ENCODE data around the gene GLIS1.

- TF ChIP-seq EZH2phosphoT487 (IDR thresholded peaks at IDR 0.05; ENCODE audit: borderline replicate concordance), result no peak
- TF ChIP-seq, protein P1, sequence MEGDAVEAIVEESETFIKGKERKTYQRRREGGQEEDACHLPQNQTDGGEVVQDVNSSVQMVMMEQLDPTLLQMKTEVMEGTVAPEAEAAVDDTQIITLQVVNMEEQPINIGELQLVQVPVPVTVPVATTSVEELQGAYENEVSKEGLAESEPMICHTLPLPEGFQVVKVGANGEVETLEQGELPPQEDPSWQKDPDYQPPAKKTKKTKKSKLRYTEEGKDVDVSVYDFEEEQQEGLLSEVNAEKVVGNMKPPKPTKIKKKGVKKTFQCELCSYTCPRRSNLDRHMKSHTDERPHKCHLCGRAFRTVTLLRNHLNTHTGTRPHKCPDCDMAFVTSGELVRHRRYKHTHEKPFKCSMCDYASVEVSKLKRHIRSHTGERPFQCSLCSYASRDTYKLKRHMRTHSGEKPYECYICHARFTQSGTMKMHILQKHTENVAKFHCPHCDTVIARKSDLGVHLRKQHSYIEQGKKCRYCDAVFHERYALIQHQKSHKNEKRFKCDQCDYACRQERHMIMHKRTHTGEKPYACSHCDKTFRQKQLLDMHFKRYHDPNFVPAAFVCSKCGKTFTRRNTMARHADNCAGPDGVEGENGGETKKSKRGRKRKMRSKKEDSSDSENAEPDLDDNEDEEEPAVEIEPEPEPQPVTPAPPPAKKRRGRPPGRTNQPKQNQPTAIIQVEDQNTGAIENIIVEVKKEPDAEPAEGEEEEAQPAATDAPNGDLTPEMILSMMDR (conservative IDR thresholded peaks at IDR 0.05; ENCODE audit: low read length), result no peak
These were observed 148.1 kb downstream of the GLIS1 start for GRCh38 chr1:53590531-53591515.
